ENCODE data around the gene PCP2. TPM values are rescaled to one million over a fixed set of nuclear protein-coding genes. Genes with fewer than 3 reads are reported as not detected.

PCP2 gene
- total and polyA plus RNA-seq, 2 experiments from 2014 or later = not detected

- Histone ChIP-seq H3F3A (ENCODE audit: insufficient read depth) (no peaks in the 10 kb centered on the region), H3K9me3 (ENCODE audit: low read depth) (no peaks in the 10 kb centered on the region), H4K20me1 (ENCODE audit: insufficient read depth) (no peaks in the 10 kb centered on the region), H3K79me2 (ENCODE audit: insufficient read depth) (no peaks in the 10 kb centered on the region), H3K4me2 (ENCODE audit: unreplicated experiment) (no peak overlapping the region), H3K9me2 (ENCODE audit: insufficient read depth) (no peaks in the 10 kb centered on the region), H2AFZ (no peak overlapping the region), H3K27ac (no peak overlapping the region), H3K4me1 (ENCODE audit: insufficient read depth) (no peaks in the 10 kb centered on the region), H3K9ac (no peak overlapping the region), H3K27me3 (replicated peaks; ENCODE audit: insufficient read depth) (peaks cover 6% of the 10 kb centered on the region; the same call in 1 of the 2 replicates), H3K4me3 (no peak overlapping the region), H3K36me3 (ENCODE audit: low read depth) (no peaks in the 10 kb centered on the region)
- 79 to 85% methylated on average over 20 to 26 of the region's 26 CpGs for WGBS, 2 experiments (ENCODE audit: low coverage in 1 of 2, low lambda C conversion rate in 2 of 2, missing lambda C conversion rate in 2 of 2)
- in situ Hi-C loops (cut with MboI) = no loop called here
- TF ChIP-seq EZH2phosphoT487 (IDR thresholded peaks at IDR 0.05; ENCODE audit: insufficient read depth, low read depth) (no peak), EZH2 (IDR thresholded peaks at IDR 0.05; ENCODE audit: insufficient read depth, poor library complexity, severe bottlenecking) (no peak)
- DNase-seq = no peak
Measured at GRCh38 chr19:7647156-7647555, 13.6 kb upstream of the PCP2 start.

- no peak for DNase-seq
- H3K4me1 ChIP-seq (ENCODE audit: insufficient read depth) = no peaks in the 10 kb centered on the region
- no peaks in the 10 kb centered on the region for H3K9me3 ChIP-seq (ENCODE audit: low read depth)
- H3K27ac ChIP-seq = no peak overlapping the region
- H2AFZ ChIP-seq = no peak overlapping the region
- H3K9ac ChIP-seq = no peak overlapping the region
- H3F3A ChIP-seq (ENCODE audit: insufficient read depth) = no peaks in the 10 kb centered on the region
- no peak overlapping the region for H3K4me3 ChIP-seq
- H3K9me2 ChIP-seq (ENCODE audit: insufficient read depth) = no peaks in the 10 kb centered on the region
- WGBS, 2 experiments (ENCODE audit: low coverage in 1 of 2, low lambda C conversion rate in 2 of 2, missing lambda C conversion rate in 2 of 2) = 62 to 65% methylated on average over 8 of the region's 8 CpGs
- peaks cover 6% of the 10 kb centered on the region; the same call in 1 of the 2 replicates for H3K27me3 ChIP-seq (replicated peaks; ENCODE audit: insufficient read depth)
- no peak for TF ChIP-seq EZH2 (IDR thresholded peaks at IDR 0.05; ENCODE audit: insufficient read depth, poor library complexity, severe bottlenecking)
- no peak for TF ChIP-seq EZH2phosphoT487 (IDR thresholded peaks at IDR 0.05; ENCODE audit: insufficient read depth, low read depth)
- no peaks in the 10 kb centered on the region for H3K79me2 ChIP-seq (ENCODE audit: insufficient read depth)
- H3K36me3 ChIP-seq (ENCODE audit: low read depth) = no peaks in the 10 kb centered on the region
- in situ Hi-C loops (cut with MboI) = no loop called here
- H4K20me1 ChIP-seq (ENCODE audit: insufficient read depth) = no peaks in the 10 kb centered on the region
- H3K4me2 ChIP-seq (ENCODE audit: unreplicated experiment) = no peak overlapping the region
Measured at GRCh38 chr19:7646426-7646700, 12.8 kb upstream of the PCP2 start.

GRCh38 chr19:7645656-7646425 is 12.3 kb upstream of the PCP2 start:
- TF ChIP-seq EZH2phosphoT487 (IDR thresholded peaks at IDR 0.05; ENCODE audit: insufficient read depth, low read depth) (no peak), EZH2 (IDR thresholded peaks at IDR 0.05; ENCODE audit: insufficient read depth, poor library complexity, severe bottlenecking) (no peak)
- no peak for DNase-seq
- no peak overlapping the region for H3K4me2 ChIP-seq (ENCODE audit: unreplicated experiment)
- WGBS, 2 experiments (ENCODE audit: low coverage in 1 of 2, low lambda C conversion rate in 2 of 2, missing lambda C conversion rate in 2 of 2) = 48 to 49% methylated on average over 16 to 20 of the region's 20 CpGs
- H3K27me3 ChIP-seq (replicated peaks; ENCODE audit: insufficient read depth) = peaks cover 4% of the 10 kb centered on the region; the same call in 1 of the 2 replicates
- no peaks in the 10 kb centered on the region for H3F3A ChIP-seq (ENCODE audit: insufficient read depth)
- no peaks in the 10 kb centered on the region for H3K9me2 ChIP-seq (ENCODE audit: insufficient read depth)
- no peaks in the 10 kb centered on the region for H3K79me2 ChIP-seq (ENCODE audit: insufficient read depth)
- H4K20me1 ChIP-seq (ENCODE audit: insufficient read depth) = no peaks in the 10 kb centered on the region
- H3K9ac ChIP-seq = no peak overlapping the region
- in situ Hi-C loops (cut with MboI) = no loop called here
- H2AFZ ChIP-seq = no peak overlapping the region
- no peaks in the 10 kb centered on the region for H3K36me3 ChIP-seq (ENCODE audit: low read depth)
- H3K4me3 ChIP-seq = no peak overlapping the region
- H3K27ac ChIP-seq = no peak overlapping the region
- no peaks in the 10 kb centered on the region for H3K9me3 ChIP-seq (ENCODE audit: low read depth)
- H3K4me1 ChIP-seq (ENCODE audit: insufficient read depth) = no peaks in the 10 kb centered on the region

- H3K27ac ChIP-seq = no peak overlapping the region
- in situ Hi-C loops (cut with MboI) = no loop called here
- H3K9me3 ChIP-seq (ENCODE audit: low read depth) = no peaks in the 10 kb centered on the region
- DNase-seq = no peak
- no peaks in the 10 kb centered on the region for H3K4me1 ChIP-seq (ENCODE audit: insufficient read depth)
- no peaks in the 10 kb centered on the region for H3F3A ChIP-seq (ENCODE audit: insufficient read depth)
- H3K36me3 ChIP-seq (ENCODE audit: low read depth) = no peaks in the 10 kb centered on the region
- TF ChIP-seq EZH2 (IDR thresholded peaks at IDR 0.05; ENCODE audit: insufficient read depth, poor library complexity, severe bottlenecking) (no peak), EZH2phosphoT487 (IDR thresholded peaks at IDR 0.05; ENCODE audit: insufficient read depth, low read depth) (no peak)
- H4K20me1 ChIP-seq (ENCODE audit: insufficient read depth) = no peaks in the 10 kb centered on the region
- no peak overlapping the region for H3K9ac ChIP-seq
- no peak overlapping the region for H2AFZ ChIP-seq
- no peak overlapping the region for H3K4me2 ChIP-seq (ENCODE audit: unreplicated experiment)
- H3K9me2 ChIP-seq (ENCODE audit: insufficient read depth) = no peaks in the 10 kb centered on the region
- no peak overlapping the region for H3K4me3 ChIP-seq
- no peaks in the 10 kb centered on the region for H3K27me3 ChIP-seq (replicated peaks; ENCODE audit: insufficient read depth)
- H3K79me2 ChIP-seq (ENCODE audit: insufficient read depth) = no peaks in the 10 kb centered on the region
- 74 to 78% methylated on average over 14 of the region's 14 CpGs for WGBS, 2 experiments (ENCODE audit: low coverage in 1 of 2, low lambda C conversion rate in 2 of 2, missing lambda C conversion rate in 2 of 2)
Measured at GRCh38 chr19:7645163-7645562, 11.6 kb upstream of the PCP2 start.

All from GM23248 (cell line).